Tibial artery (tissue), 4 donors: ENCODE measurements around the gene PLCXD3.

Experiments used
- DNase-seq, 2 donors: peaks; one replicate each; pipeline ENCODE4 v3.0.0-alpha.2; 2019
- H3K27ac ChIP-seq, 2 donors: fragments of 200-600 bp; sonication (generic) in 1 of 2; 1 replicate in 1 of 2; 2 replicates in 1 of 2; pipeline ENCODE4 v1.5.1; 2018 to 2019; ENCODE audit warnings: mild to moderate bottlenecking in 1 of 2
- H3K27me3 ChIP-seq, 2 donors: fragments of 200-600 bp; sonication (generic) in 1 of 2; one replicate each; pipeline versions ENCODE4 v1.5.1 to v1.6.0; 2016 to 2019
- H3K36me3 ChIP-seq, 3 donors: fragments of 200-600 bp; sonication (generic) in 2 of 3; one replicate each; pipeline ENCODE4 v1.5.1; 2016 to 2019; ENCODE audit warnings: mild to moderate bottlenecking in 2 of 3
- H3K4me1 ChIP-seq, 4 donors: fragments of 200-600 bp; sonication (generic) in 2 of 4; 1 replicate in 3 of 4; 2 replicates in 1 of 4; pipeline ENCODE4 v1.5.1; 2016 to 2019
- H3K4me3 ChIP-seq, 2 donors: fragments of 200-600 bp; sonication (generic) in 1 of 2; 1 replicate in 1 of 2; 2 replicates in 1 of 2; pipeline ENCODE4 v1.5.1; 2018 to 2019; ENCODE audit warnings: mild to moderate bottlenecking in 2 of 2
- H3K9me3 ChIP-seq, 3 donors: fragments of 200-600 bp; sonication (generic) in 1 of 3; one replicate each; pipeline ENCODE4 v1.5.1; 2016 to 2019
- CTCF ChIP-seq, 2 experiments: fragments of 200-600 bp in 1 of 2; fragments of 450-650 bp in 1 of 2; IDR thresholded peaks; one replicate each; pipeline ENCODE4 v1.5.1; 2017 to 2019; ENCODE audit warnings: antibody characterized with exemption in 2 of 2, mild to moderate bottlenecking in 1 of 2, moderate library complexity in 1 of 2
- intact Hi-C: fragments of 100-400 bp; cut with DNase I; formaldehyde crosslinking; loops from one replicate; pipeline ENCODE4 v1.15.0; 2023; ENCODE audit warnings: low total_unique reads

Gene PLCXD3

GRCh38 chr5:41365369-41365768 is 145.0 kb downstream of the PLCXD3 start:
- no peaks in the 10 kb centered on the region for H3K4me1 ChIP-seq
- no peaks in the 10 kb centered on the region for H3K36me3 ChIP-seq
- intact Hi-C loops: no loop called here
- no peak overlapping the region for H3K27ac ChIP-seq
- H3K27me3 ChIP-seq: no peaks in the 10 kb centered on the region
- TF ChIP-seq CTCF (IDR thresholded peaks at IDR 0.05): no peak
- DNase-seq: no peak
- H3K9me3 ChIP-seq: no peaks in the 10 kb centered on the region
- H3K4me3 ChIP-seq: no peak overlapping the region

- H3K9me3 ChIP-seq: no peaks in the 10 kb centered on the region
- no peak for DNase-seq
- intact Hi-C loops: no loop called here
- H3K4me1 ChIP-seq: no peaks in the 10 kb centered on the region
- no peak overlapping the region for H3K4me3 ChIP-seq
- no peaks in the 10 kb centered on the region for H3K27me3 ChIP-seq
- no peak for TF ChIP-seq CTCF (IDR thresholded peaks at IDR 0.05)
- no peak overlapping the region for H3K27ac ChIP-seq
- H3K36me3 ChIP-seq: no peaks in the 10 kb centered on the region
Measured at GRCh38 chr5:41364346-41364745, 146.1 kb downstream of the PLCXD3 start.

GRCh38 chr5:41363343-41363986 is 146.9 kb downstream of the PLCXD3 start:
- no peak for DNase-seq
- Histone ChIP-seq H3K4me1 (no peaks in the 10 kb centered on the region), H3K36me3 (no peaks in the 10 kb centered on the region), H3K4me3 (no peak overlapping the region), H3K27ac (no peak overlapping the region), H3K9me3 (no peaks in the 10 kb centered on the region), H3K27me3 (no peaks in the 10 kb centered on the region)
- intact Hi-C loops: no loop called here
- TF ChIP-seq CTCF (IDR thresholded peaks at IDR 0.05): no peak

- H3K4me3 ChIP-seq: no peak overlapping the region
- no peak overlapping the region for H3K27ac ChIP-seq
- no peak for TF ChIP-seq CTCF (IDR thresholded peaks at IDR 0.05)
- intact Hi-C loops: no loop called here
- H3K9me3 ChIP-seq: no peaks in the 10 kb centered on the region
- H3K4me1 ChIP-seq: no peaks in the 10 kb centered on the region
- no peak for DNase-seq
- no peaks in the 10 kb centered on the region for H3K27me3 ChIP-seq
- H3K36me3 ChIP-seq: no peaks in the 10 kb centered on the region
Measured at GRCh38 chr5:41356786-41357185, 153.6 kb downstream of the PLCXD3 start.

GRCh38 chr5:41349846-41350245 is 160.6 kb downstream of the PLCXD3 start:
- H3K27ac ChIP-seq: peak overlapping the region in 1 of 2 donors; percentile 20
- intact Hi-C loops: no loop called here

More at GRCh38 chr5:41349846-41350245, 160.6 kb downstream of the PLCXD3 start:
- no peak for TF ChIP-seq CTCF (IDR thresholded peaks at IDR 0.05)
- peaks cover 0 to 34% (median 5%) of the 10 kb centered on the region in 4 donors for H3K4me1 ChIP-seq
- DNase-seq: no peak
- no peaks in the 10 kb centered on the region for H3K9me3 ChIP-seq
- H3K36me3 ChIP-seq: no peaks in the 10 kb centered on the region
- no peaks in the 10 kb centered on the region for H3K27me3 ChIP-seq
- no peak overlapping the region for H3K4me3 ChIP-seq
